GM12878 (cell line): ENCODE measurements around the gene OSCP1.

Experiments used
- CBFB ChIP-seq: IDR thresholded peaks from 2 replicates; pipeline ENCODE4 v1.6.1; 2016; ENCODE audit warnings: antibody characterized with exemption, low read depth
- CEBPB ChIP-seq, 2 experiments: fragments of 150-350 bp in 1 of 2; IDR thresholded peaks; 2 replicates each; pipeline ENCODE4 v1.6.1; 2012 to 2014; ENCODE audit warnings: low read depth in 2 of 2, low read length in 2 of 2, borderline replicate concordance in 1 of 2, inconsistent platforms in 1 of 2
- DPF2 ChIP-seq: fragments of 450-650 bp; IDR thresholded peaks from 2 replicates; pipeline ENCODE4 v1.6.1; 2017; ENCODE audit warnings: mild to moderate bottlenecking
- GATAD2B ChIP-seq: fragments of 450-650 bp; conservative IDR thresholded peaks from 2 replicates; pipeline ENCODE4 v1.6.1; 2017; ENCODE audit warnings: low read depth, mild to moderate bottlenecking, moderate library complexity
- KDM1A ChIP-seq: fragments of 200-600 bp; sonication (generic); IDR thresholded peaks from 2 replicates; pipeline ENCODE4 v1.6.1; 2016; ENCODE audit warnings: borderline replicate concordance
- MEF2A ChIP-seq: IDR thresholded peaks from 2 replicates; pipeline ENCODE4 v1.6.1; 2011; ENCODE audit warnings: low read depth, mild to moderate bottlenecking, low read length, moderate library complexity; ENCODE audit not compliant: insufficient read depth
- POLR2A ChIP-seq: IDR thresholded peaks from 2 replicates; pipeline ENCODE4 v1.6.1; 2011; ENCODE audit warnings: low read depth, mild to moderate bottlenecking, low read length
- POLR2AphosphoS2 ChIP-seq: IDR thresholded peaks from 2 replicates; pipeline ENCODE4 v1.6.1; 2011; ENCODE audit warnings: low read depth, mild to moderate bottlenecking, low read length, improper control_type of control experiment, moderate library complexity
- POLR2AphosphoS5 ChIP-seq: IDR thresholded peaks from 2 replicates; pipeline ENCODE4 v1.6.1; 2011; ENCODE audit warnings: mild to moderate bottlenecking, low read length, inconsistent platforms
- SP1 ChIP-seq: IDR thresholded peaks from one replicate; pipeline ENCODE4 v1.6.1; 2011; ENCODE audit warnings: low read depth, low read length
- SREBF2 ChIP-seq: IDR thresholded peaks from 2 replicates; pipeline ENCODE4 v1.6.1; 2012; ENCODE audit warnings: mild to moderate bottlenecking, low read length
- TF ChIP-seq, protein P1 (sequence below), 3 experiments: IDR thresholded peaks in 2 of 3; conservative IDR thresholded peaks in 1 of 3; 2 replicates each; pipeline ENCODE4 v1.5.1; 2011; ENCODE audit warnings: low read depth in 3 of 3, low read length in 3 of 3, mild to moderate bottlenecking in 3 of 3, control low read depth in 2 of 3, moderate library complexity in 2 of 3, inconsistent platforms in 1 of 3, mixed read lengths in 1 of 3; ENCODE audit not compliant: control insufficient read depth in 2 of 3, insufficient read depth in 1 of 3; ENCODE audit errors: extremely low read depth in 1 of 3
- TF ChIP-seq, protein P2 (sequence below): fragments of 450-650 bp; IDR thresholded peaks from 2 replicates; pipeline ENCODE4 v1.6.1; 2014; ENCODE audit warnings: mild to moderate bottlenecking
- TF ChIP-seq, protein P3 (sequence below): IDR thresholded peaks from 2 replicates; pipeline ENCODE4 v1.6.1; 2011; ENCODE audit warnings: low read depth, low read length, improper control_type of control experiment, borderline replicate concordance

DNA sequence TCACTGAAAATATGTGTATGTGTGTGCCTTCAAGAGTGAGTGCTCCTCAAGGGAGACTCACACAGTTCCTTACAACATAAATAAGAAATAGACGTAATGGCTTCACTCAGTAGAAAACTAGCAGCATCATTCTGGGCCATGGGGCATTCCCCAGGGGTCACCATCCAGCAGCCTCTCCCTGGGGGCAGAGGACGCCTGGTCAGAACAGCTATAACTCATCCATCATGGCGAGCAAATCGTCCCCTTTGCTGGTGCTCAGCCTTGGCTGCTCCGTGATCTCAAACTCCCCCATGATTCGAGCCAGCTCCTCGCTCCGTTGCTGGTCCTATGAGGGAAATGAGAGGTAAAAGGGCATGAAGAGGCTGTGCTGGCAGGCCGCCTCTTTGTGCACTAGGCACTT, 32.3 kb downstream of the OSCP1 start:
- TF ChIP-seq GATAD2B (no peak), CBFB (no peak), POLR2AphosphoS2 (no peak), SP1 (no peak), MEF2A (no peak), SREBF2 (no peak), POLR2A (no peak), KDM1A (no peak), CEBPB (IDR thresholded peaks at IDR 0.05; ENCODE audit: borderline replicate concordance in 1 of 2, low read depth in 2 of 2, low read length in 2 of 2) (no peak), DPF2 (no peak), POLR2AphosphoS5 (no peak)
- TF ChIP-seq, protein P1, sequence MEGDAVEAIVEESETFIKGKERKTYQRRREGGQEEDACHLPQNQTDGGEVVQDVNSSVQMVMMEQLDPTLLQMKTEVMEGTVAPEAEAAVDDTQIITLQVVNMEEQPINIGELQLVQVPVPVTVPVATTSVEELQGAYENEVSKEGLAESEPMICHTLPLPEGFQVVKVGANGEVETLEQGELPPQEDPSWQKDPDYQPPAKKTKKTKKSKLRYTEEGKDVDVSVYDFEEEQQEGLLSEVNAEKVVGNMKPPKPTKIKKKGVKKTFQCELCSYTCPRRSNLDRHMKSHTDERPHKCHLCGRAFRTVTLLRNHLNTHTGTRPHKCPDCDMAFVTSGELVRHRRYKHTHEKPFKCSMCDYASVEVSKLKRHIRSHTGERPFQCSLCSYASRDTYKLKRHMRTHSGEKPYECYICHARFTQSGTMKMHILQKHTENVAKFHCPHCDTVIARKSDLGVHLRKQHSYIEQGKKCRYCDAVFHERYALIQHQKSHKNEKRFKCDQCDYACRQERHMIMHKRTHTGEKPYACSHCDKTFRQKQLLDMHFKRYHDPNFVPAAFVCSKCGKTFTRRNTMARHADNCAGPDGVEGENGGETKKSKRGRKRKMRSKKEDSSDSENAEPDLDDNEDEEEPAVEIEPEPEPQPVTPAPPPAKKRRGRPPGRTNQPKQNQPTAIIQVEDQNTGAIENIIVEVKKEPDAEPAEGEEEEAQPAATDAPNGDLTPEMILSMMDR (IDR thresholded peaks at IDR 0.05 in 2 of 3, conservative IDR thresholded peaks at IDR 0.05 in 1 of 3; ENCODE audit: control insufficient read depth in 2 of 3, extremely low read depth in 1 of 3, insufficient read depth in 1 of 3, low read depth in 3 of 3, low read length in 3 of 3): no peak
- TF ChIP-seq, protein P2, sequence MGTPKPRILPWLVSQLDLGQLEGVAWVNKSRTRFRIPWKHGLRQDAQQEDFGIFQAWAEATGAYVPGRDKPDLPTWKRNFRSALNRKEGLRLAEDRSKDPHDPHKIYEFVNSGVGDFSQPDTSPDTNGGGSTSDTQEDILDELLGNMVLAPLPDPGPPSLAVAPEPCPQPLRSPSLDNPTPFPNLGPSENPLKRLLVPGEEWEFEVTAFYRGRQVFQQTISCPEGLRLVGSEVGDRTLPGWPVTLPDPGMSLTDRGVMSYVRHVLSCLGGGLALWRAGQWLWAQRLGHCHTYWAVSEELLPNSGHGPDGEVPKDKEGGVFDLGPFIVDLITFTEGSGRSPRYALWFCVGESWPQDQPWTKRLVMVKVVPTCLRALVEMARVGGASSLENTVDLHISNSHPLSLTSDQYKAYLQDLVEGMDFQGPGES: no peak
- TF ChIP-seq, protein P3, sequence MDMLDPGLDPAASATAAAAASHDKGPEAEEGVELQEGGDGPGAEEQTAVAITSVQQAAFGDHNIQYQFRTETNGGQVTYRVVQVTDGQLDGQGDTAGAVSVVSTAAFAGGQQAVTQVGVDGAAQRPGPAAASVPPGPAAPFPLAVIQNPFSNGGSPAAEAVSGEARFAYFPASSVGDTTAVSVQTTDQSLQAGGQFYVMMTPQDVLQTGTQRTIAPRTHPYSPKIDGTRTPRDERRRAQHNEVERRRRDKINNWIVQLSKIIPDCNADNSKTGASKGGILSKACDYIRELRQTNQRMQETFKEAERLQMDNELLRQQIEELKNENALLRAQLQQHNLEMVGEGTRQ: no peak
